HG02759 (cell line): Measurements from ENCODE around the gene NFIC.
"Not testable (repeated sequence)": the region's sequence is repeated elsewhere in the genome, so short reads cannot be mapped to it uniquely, and the experiment has no call there.

Experiments used
- ATAC-seq: cut with Tn5 transposase; IDR thresholded peaks from one replicate; pipeline ENCODE4 v1.9.1; 2021; ENCODE audit warnings: mild to moderate bottlenecking, moderate library complexity; ENCODE audit not compliant: unreplicated experiment

NFIC gene

DNA sequence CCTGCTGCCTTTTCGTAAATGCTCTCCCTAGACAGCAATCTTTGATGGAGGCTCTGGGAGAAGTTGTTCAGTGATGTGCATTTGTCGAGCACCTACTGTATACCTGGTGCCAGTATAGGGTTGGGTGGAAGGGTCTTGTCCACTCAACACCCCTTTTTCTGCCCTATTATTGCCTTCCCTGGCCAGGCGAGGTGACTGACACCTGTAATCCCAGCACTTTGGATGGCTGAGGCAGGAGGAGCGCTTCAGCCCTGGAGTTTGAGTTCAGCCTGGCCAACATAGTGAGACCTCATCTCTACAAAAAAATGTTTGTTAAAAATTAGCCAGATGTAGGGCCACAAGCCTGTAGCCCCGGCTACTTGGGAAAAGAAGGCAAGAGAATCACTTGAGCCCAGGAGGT lies 49.3 kb downstream of the NFIC start:
- ATAC-seq: no peak

DNA sequence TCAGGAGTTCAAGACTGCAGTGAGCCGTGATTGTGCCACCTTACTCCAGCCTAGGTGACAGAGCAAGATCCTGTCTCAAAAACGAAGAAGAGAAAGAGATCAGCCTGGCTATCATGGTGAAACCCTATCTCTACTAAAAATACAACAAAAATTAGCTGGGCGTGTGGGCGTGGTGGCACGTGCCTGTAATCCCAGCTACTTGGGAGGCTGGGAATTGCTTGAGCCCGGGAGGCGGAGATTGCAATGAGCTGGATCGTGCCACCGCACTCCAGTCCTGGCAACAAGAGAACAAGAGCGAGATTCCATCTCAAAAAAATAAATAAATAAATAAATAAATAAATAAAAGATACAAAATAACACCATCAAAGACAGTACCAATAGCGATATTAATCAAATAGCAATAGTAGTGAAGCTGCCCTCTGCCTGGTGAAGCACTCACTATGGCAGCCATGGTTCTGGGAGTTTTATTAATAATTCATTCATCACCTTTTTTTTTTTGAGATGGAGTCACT lies 53.9 kb downstream of the NFIC start:
- ATAC-seq: no peak

DNA sequence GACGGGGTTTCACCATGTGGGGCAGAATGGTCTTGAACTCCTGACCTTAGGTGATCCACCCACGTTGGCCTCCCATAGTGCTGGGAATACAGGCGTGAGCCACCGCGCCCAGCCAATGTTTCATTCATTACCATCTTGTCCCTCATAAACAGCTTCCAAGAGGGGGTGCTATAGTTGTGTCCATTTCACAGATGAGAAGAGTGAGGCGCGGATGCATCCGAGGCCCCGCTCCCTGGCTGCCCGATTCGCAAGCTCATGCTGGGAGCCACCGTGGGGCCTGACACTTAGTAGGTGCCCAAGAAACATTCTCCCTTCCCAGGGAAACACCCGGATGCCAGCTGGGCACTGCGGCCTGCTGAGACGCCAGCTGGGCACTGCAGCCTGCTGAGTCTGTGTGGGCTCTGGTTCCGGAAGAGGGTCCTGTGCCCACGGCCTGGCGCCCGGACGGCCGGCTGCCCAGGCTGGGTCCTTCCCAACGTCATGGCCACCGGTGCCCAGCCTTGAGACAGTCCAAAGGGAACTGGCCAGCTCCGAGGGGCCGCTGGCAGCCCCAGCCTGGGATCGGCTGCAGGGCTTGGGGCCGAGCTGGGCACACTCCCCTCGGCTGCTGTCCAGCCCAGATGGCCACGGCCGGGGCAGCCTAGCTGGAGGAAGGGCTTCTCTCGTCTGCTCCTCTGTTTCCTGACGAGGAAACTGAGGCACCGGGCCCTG lies 54.7 kb downstream of the NFIC start:
- ATAC-seq: no peak

DNA sequence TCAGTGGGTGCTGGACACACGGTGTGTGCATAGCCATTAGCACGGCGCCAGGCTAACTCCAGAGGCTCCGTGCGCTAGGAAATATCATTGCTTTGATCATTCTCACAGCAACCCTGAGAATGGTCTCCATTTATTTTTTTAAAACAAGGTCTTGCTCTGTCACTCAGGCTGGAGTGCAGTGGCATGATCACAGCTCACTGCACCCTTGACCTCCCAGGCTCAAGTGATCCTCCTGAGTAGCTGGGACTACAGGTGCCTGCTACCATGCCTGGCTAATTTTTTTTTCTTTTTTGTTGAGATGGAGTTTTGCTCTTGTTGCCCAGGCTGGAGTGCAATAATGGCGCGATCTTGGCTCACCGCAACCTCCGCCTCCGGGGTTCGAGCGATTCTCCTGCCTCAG lies 55.3 kb downstream of the NFIC start:
- not testable (repeated sequence) for ATAC-seq

DNA sequence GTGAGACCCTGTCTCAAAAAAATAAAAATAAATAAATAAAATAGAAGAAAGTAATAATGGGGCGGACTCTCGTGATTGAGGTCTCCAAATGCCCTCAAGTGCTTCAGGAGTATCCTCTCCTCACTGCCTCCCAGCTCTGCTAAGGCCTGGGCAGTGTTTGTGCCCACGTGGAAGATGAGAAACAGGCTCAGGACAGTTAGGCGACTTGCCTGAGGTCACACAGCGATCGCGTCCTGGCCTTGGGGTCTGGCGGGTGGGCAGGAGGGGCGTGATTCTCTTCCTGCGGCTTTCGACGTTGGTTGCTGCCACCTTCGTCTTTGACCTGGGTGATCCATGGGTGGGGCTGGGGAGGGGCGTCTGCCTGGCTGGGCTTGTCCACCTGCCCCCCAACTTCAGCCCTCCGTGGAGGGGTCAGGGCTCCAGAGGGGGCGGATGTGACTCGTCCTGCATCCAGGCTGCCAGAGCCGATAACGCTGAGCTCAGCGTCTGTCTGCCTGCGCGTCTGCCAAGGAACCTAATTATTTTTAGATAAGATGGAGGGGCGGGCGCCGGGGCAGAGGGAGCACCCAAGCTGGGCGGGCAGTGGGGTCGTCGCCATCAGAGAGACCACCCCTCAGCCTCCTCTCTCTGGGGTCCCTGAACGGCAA lies 56.9 kb downstream of the NFIC start:
- ATAC-seq: no peak

DNA sequence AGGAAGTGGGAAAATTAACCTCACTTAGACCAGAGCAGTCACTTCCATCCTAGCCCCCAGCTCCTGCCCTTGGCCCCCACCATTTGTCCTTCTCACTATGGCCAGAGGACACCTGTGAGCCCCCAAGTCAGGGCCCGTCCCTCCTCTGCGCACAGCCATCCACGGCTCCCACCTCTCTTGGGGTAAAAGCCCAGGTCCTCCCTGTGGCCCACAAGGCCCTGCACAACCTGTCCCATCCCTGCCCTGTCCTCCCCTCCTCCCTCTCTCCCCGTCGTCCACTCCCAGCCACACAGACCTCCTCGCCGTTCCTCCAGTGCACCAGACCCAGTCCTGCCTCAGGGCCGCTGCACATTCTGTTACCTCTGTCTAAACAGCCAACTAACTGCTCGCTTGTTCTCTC lies 60.0 kb downstream of the NFIC start:
- no peak for ATAC-seq

DNA sequence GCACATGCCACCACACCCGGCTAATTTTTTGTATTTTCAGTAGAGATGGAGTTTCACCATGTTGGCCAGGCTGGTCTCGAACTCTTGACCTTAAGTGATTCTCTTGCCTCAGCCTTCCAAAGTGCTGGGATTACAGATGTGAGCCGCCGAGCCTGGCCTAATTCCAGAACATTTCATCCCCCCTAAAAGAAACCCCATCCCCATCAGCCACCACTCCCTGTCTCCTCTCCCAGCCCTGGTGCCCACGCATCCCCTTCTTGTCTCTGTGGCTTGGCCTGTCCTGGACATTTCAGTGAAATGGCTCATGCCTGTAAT lies 63.9 kb downstream of the NFIC start:
- not testable (repeated sequence) for ATAC-seq

DNA sequence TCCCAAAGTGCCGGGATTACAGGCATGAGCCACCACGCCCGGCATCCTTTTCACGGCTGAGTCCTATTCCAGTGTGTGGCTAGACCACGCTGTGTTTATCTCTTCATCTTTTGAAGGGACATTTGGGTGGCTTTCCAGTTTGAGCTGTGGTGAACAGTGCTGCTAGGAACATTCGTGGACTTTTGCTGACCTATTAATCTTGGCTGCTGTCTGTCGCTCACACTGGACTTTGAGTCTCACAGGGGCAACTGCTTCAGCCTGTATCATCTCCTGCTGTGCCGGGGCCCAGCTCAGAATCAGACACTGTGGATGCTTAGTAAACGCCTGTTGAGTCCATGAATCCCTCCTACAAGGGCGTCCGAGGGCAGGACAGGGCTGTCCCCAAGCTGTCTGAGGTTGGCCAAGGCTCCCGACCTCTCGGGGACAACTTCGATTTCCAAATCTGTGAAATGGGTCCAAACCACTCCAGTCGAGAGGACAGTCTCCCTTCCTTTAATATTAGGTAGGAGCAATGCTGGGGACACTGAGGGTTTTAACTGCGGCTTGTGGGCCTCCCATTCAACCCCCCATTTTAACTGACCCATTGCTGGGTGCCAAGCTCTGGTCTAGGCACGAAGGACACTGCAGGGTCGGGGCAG lies 65.5 kb downstream of the NFIC start:
- ATAC-seq: no peak

DNA sequence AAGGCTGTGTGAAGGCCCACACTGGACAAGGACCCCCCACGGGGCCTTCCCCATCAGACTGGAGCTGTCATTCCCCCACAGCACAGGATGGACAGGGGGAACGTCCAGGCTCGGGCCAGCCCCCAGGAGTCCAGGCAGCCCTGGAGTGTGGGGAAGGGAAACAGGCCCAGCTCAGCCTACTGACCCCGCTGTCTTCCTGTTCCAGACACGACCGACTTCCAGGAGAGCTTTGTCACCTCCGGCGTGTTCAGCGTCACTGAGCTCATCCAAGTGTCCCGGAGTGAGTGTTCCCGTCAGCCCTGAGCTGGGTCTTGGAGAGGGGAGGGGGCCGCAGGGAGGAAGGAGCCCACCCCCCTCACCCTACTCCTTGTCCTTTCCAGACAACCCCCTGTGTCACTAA lies 66.9 kb downstream of the NFIC start:
- no peak for ATAC-seq

DNA sequence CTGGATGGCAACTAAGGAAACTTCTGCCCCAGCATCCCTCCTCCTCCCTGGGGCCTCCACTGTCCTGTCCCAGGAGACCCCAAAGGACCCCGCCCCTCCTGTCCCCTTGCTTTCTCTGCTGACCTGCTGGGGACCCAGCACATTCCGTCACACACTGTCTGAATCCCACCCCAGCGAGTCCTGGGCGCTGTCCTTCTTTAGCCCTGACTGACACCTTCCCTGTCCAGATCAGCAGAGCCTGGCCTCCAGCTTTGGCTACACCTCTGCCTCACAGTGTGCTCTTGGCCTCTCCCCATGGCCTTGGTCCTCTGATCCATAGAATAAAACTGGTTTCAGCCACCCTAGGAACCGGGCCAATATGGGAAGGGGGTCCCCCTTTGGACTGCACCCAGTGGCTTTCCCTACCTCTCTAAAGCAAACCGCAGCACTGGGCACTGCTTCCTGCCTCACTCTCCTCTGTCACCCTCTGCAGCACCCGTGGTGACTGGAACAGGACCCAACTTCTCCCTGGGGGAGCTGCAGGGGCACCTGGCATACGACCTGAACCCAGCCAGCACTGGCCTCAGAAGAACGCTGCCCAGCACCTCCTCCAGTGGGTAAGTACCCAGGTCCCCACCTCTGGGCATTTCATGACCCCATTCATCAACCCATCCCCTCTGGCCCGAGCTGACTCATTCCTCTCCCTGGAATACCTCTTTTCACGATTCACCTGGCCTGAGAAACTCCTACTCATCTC lies 67.6 kb downstream of the NFIC start:
- no peak for ATAC-seq

DNA sequence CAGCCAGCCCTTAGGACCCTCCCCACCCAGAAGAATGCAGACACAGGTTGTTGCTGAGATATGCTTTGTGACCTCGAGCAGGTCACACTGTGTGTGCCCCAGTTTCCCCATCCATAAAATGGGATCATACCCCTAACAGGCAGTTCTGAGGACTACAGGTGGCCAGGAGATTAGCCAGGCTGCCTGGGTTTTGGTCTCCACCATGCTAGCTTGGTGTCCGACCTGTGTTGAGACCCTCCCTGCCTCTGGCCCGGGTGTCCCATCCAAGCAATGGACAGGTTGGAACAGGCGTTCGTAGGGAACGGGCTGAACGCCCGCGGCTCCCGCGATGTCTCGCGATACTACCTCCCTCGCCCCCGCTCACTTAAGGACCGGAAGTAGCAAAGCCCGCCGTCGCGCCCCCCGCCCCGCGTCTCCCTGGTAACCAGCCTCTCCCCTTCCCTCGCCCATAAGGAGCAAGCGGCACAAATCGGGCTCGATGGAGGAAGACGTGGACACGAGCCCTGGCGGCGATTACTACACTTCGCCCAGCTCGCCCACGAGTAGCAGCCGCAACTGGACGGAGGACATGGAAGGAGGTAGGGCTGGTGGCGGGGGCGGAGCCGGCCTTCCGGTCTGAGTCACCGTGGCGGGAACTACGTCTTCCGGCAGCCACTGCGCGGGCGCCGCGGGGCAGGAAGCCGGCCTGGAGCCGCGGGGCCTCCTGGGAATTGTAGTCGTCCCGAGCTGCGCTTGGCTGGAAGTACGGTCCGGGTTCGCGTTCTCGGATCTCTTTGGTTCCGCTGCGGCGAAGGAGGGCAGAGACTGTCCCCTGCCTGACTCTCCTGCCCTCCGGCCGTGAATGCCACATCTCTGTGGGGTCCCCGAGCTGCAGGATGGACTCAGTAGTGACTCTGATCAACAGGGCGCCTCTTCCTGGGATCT lies 68.5 kb downstream of the NFIC start:
- ATAC-seq: peak; percentile 93

DNA sequence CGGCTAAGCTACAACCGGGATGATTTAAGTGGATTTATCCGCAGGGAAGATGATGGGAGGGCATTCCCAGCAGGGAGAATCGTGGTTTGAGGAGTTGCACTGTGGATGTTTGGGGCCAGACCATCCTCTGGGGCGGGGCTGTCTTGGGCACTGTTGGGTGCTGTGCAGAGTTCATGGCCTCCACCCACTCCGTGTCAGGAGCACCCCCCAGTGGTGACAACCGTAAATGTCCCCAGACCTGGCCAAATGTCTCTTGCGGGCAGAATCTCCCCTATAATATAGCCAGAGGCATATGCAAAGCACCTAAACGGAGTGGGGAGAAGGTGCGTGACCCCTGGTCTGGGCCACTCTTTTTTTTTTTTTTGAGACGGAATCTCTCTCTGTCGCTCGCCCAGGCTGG lies 73.7 kb downstream of the NFIC start:
- ATAC-seq: no peak

DNA sequence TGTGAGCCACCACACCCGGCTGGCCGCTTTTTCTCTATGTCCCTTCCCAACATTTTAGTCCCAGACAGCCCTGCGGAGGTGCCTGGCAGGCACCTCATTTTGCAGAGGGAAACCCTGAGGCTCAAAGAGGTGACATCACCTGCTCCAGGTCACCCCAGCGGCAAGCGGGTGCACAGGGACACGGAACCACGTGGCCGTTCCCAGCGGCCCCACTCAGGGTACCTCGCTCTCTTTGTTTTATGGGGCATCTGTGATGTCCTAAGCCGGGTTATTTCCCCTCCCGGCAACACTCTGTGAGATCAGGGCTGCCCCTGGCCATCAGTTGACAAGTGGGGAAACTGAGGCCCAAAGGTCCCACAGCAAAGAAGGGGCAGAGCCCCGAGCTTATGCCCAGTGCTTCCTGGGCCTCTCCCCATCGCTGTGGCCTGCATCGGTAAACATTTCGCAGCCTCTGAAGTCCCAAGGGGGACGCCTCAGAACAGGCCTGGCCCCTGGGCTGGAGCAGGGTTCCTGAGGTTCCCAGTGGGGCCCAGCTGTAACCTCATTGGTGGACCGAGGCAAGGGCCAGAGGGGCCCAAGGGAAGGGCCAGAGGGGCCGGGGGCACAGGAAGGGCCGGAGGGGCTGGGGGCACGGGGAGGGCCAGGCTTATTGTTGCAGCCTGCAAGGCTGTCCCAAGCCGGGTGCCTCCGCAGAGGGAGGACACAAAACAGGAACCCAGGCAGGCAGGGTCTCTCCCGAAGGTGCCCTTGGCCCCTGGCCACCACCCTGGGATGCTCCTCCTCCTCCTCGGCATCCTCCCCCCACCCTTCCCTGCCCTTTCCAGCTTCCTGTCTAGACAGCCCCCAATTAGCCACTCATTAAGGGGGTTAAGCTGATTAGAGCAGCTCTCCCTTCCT lies 75.0 kb downstream of the NFIC start:
- no peak for ATAC-seq

DNA sequence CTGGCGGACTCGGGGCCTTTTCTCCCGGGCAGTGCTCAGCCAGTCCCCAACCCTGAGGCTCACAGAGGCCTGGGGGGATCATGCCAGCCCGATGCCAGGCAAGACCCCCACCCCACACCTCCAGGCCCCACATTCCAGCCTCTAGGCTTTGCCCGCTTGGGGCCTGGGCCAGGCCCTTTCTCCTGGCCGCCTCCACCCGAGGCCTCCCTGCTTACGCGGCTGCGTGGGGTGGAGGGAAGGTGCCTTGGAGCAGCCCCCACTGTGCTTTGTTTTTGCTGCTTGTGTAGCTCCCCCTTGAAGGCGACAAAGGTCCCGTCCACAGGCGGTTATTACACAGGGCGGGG lies 75.6 kb downstream of the NFIC start:
- no peak for ATAC-seq

DNA sequence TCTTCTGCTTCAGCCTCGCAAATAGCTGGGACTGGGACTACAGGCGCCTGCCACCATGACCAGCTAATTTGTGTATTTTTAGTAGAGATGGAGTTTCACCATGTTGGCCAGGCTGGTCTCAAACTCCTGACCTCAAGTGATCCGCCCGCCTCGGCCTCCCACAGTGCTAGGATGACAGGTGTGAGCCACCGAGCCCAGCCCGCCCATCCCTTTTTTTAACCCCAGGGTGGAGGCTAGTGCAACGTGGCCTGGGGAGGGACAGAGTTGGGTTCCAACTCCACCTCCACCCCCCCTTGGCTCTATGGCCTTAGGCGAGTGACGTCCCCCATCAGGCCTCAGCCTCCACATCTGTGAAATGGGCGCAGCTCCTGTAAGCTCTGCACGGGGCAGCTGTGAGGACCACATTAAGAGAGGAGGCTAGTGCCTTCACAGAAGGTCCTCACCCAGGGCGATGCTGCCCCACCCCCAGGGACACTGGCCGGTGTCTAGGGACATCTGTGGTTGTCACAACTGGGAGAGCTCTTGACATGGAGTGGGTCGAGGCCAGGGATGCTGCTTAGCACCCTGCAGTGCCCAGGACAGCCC lies 76.2 kb downstream of the NFIC start:
- ATAC-seq: no peak

DNA sequence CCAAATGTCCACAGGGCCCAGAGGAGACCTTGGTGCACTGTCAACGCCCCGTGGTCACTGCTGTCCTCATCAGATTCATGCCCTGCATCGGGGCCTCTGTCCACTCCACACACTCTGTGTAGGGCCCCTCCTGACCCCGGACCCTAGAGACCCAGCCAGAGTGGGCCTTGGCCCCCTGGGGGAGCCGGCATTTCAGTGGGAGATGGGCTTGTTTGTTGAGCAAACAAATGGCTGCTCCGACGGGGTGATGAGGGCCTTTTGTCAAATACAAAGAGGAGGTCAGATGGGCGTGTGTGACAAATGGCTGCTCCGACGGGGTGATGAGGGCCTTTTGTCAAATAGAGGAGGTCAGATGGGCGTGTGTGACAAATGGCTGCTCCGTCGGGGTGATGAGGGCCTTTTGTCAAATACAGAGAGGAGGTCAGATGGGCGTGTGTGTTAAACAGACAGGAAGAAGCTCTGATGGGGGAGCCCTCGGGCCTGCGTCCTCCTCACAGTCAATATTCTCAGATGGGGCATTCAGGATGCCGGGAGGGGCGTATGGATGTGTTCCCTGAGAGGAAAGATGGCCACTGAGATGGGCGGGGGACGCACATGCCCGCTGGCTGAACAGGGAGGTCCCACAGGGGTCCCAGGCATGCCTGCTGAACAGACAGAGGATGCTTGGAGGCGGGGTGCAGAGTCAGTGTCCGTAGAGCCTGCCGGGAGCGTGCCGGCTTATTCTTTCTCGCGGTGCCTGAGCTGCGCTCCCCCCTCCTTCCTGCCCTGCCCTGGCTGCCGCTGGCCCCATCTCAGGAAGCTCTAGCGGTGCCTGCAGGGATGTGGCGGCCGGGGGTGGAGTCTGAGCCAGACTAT lies 77.7 kb downstream of the NFIC start:
- ATAC-seq: no peak

DNA sequence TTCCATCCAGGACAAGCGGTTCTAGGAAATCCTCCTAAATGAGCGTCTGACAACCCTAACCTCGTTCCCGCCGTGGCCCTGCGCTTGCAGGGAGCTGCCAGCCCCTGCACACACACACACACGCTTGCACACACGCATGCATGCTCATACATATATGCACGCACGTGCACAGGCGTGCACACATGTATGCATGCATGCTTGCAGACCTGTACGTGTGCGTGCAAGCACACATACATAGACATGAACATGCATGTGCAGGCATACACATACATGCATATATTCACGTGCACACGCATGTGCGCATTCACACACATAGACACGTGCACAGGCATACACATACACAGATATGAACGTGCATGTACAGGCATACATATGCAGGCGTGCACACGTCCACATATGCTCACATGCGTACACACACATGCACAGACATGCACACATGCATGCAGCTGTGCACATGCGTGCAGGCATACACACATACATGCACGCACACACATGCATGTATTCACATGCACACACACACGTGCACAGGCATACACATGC lies 78.4 kb downstream of the NFIC start:
- no peak for ATAC-seq

DNA sequence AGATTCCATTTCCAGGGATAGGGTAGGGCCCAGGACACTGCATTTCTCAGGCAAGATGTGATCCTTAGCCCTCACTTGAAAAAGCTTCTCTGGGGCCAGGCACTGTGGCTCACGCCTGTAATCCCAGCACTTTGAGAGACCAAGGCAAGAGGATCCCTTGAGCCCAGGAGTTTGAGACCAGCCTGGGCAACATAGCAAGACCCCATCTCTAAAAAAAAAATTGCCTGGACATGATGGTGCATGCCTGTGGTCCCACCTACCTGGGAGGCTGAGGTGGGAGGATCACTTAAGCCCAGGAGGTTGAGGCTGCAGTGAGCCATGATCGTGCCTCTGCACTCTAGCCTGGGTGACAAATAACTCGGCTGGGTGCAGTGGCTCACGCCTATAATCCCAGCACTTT lies 80.3 kb downstream of the NFIC start:
- not testable (repeated sequence) for ATAC-seq
